GM12872 (cell line): Measurements from ENCODE around the gene UGT1A8.

ENCODE experiments used
- CTCF ChIP-seq: IDR thresholded peaks from 3 replicates; pipeline ENCODE4 v1.5.1; 2011; ENCODE audit warnings: low read depth, mild to moderate bottlenecking, low read length, moderate library complexity; ENCODE audit not compliant: insufficient read depth

UGT1A8 gene

GRCh38 chr2:233692648-233693047, 75.2 kb downstream of the UGT1A8 start, which contains the start of gene UGT1A6:
Gene UGT1A6 (plus strand): TSS chr2:233692890. CDS start chr2:233693005, 115 bp downstream.
- TF ChIP-seq CTCF: no peak

GRCh38 chr2:233693963-233694362, 76.5 kb downstream of the UGT1A8 start:
- no peak for TF ChIP-seq CTCF

- no peak for TF ChIP-seq CTCF
Observed at GRCh38 chr2:233698740-233699139, 81.3 kb downstream of the UGT1A8 start.

GRCh38 chr2:233699424-233700027, 82.1 kb downstream of the UGT1A8 start:
- TF ChIP-seq CTCF: no peak

- TF ChIP-seq CTCF: no peak
Observed at GRCh38 chr2:233700028-233700635, 82.7 kb downstream of the UGT1A8 start.

- no peak for TF ChIP-seq CTCF
Observed at GRCh38 chr2:233702238-233702637, 84.8 kb downstream of the UGT1A8 start.

GRCh38 chr2:233705911-233706506, 88.6 kb downstream of the UGT1A8 start:
- TF ChIP-seq CTCF: no peak
